Aorta (tissue), 5 donors: ENCODE measurements around the gene RALGAPA1. TPM values are rescaled to one million over a fixed set of nuclear protein-coding genes. Genes with fewer than 3 reads are reported as not detected.

Experiments used
- ATAC-seq: fragments of 200-7000 bp; cut with Tn5 transposase; one replicate; pipeline ENCODE4 v1.9.1; 2022; ENCODE audit warnings: moderate library complexity; ENCODE audit not compliant: low FRiP score
- DNase-seq, 2 donors: peaks; one replicate each; pipeline ENCODE4 v3.0.0-alpha.2; 2020
- H3K27ac ChIP-seq, 2 donors: one replicate each; pipeline ENCODE4 v1.5.1; 2013; ENCODE audit warnings: low read length in 2 of 2, mild to moderate bottlenecking in 2 of 2, moderate library complexity in 2 of 2, control low read depth in 1 of 2, inconsistent platforms in 1 of 2, low read depth in 1 of 2
- H3K27me3 ChIP-seq, 2 donors: one replicate each; pipeline ENCODE4 v1.6.1; 2013; ENCODE audit warnings: control low read depth in 1 of 2, low read length in 1 of 2, mild to moderate bottlenecking in 1 of 2, moderate library complexity in 1 of 2; ENCODE audit not compliant: insufficient read depth in 2 of 2, control insufficient read depth in 1 of 2
- H3K36me3 ChIP-seq, 2 donors: one replicate each; pipeline ENCODE4 v1.6.1; 2013; ENCODE audit warnings: control low read depth in 1 of 2, low read length in 1 of 2, mild to moderate bottlenecking in 1 of 2; ENCODE audit not compliant: insufficient read depth in 2 of 2, control insufficient read depth in 1 of 2
- H3K4me1 ChIP-seq, 2 donors: one replicate each; pipeline ENCODE4 v1.6.1; 2013; ENCODE audit warnings: low read length in 2 of 2, control low read depth in 1 of 2, mild to moderate bottlenecking in 1 of 2, moderate library complexity in 1 of 2; ENCODE audit not compliant: insufficient read depth in 2 of 2, control insufficient read depth in 1 of 2
- H3K4me3 ChIP-seq, 2 donors: one replicate each; pipeline ENCODE4 v1.5.1; 2013; ENCODE audit warnings: low read length in 2 of 2, control low read depth in 1 of 2, mild to moderate bottlenecking in 1 of 2
- H3K9me3 ChIP-seq: one replicate; pipeline ENCODE4 v1.6.1; 2013; ENCODE audit warnings: mild to moderate bottlenecking, low read length; ENCODE audit not compliant: control insufficient read depth
- WGBS, 2 donors: extraction: QIAGEN DNeasy Blood & Tissue Kit; methylation state at CpG; one replicate each; pipeline ENCODE4 v1.1.7; 2013; 5-methylcytosine and 5-hydroxymethylcytosine counted together
- intact Hi-C, 2 donors: fragments of 100-400 bp; cut with DNase I; formaldehyde crosslinking; loops; one replicate each; pipeline versions ENCODE4 v1.14.2 to v1.15.0; 2022
- polyA plus RNA-seq, 2 donors: library from polyadenylated mRNA; stranded (reverse); fragments of 200-250 nt; gene quantifications; one replicate each; pipeline ENCODE4 v1.2.3, GENCODE V29; 2013
- total RNA-seq, 2 donors: library from RNA; stranded (reverse); fragmentation: NEBNext Ultra II Directional; extraction: Animal tissue kit (Norgen Biotek cat#: 25700); gene quantifications; one replicate each; pipeline ENCODE4 v1.2.1, GENCODE V29; 2021
- donor health status: healthy with polysubstance abuse.
- donor health status: Bipolar disorder and iron deficiency.
- donor health status: DM: no; HTN: no; CAD: no.
- donor health status: DM: no; HTN: no; CAD: no.
- donor health status: DM: yes; HTN: yes; CAD: no.

The RALGAPA1 gene
- total and polyA plus RNA-seq, 4 donors: 5.1 to 91.0 (median 56.2) TPM

DNA sequence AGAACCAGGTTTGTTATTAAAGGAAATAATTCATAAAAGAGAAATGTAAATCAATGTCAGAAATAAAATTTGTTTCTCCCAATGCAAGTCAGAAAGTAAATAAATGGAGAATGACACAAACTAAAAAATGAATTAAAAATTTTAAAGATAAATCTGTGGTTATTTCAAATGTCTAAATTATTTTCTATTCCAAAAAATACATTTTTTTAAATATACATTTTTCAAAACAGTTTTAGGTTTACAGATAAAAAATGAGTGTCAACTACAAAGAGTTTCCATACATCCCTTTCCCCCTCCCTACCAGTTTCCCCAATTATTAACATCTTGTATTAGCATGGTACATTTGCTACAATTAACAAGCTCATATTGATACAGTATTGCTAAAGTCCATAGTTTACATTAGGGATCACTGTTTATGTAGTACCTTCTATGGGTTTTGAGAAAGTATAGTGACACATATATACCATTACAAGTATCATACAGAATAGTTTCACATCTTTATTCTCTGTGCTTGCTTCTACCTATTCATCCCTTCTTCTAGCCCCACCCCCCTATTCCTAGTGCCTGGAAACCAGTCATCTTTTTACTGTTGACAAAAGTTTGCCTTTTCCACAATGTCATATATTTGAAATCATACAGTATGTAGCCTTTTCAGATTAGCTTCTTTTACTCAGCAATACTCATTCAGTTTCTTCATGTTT, 104.2 kb downstream of the RALGAPA1 start:
- no peak for ATAC-seq
- DNase-seq: no peak
- Histone ChIP-seq H3K36me3 (no peaks in the 10 kb centered on the region), H3K4me1 (no peaks in the 10 kb centered on the region), H3K27me3 (no peaks in the 10 kb centered on the region), H3K4me3 (no peak overlapping the region), H3K9me3 (no peaks in the 10 kb centered on the region), H3K27ac (no peak overlapping the region)
- intact Hi-C loops: no loop called here

DNA sequence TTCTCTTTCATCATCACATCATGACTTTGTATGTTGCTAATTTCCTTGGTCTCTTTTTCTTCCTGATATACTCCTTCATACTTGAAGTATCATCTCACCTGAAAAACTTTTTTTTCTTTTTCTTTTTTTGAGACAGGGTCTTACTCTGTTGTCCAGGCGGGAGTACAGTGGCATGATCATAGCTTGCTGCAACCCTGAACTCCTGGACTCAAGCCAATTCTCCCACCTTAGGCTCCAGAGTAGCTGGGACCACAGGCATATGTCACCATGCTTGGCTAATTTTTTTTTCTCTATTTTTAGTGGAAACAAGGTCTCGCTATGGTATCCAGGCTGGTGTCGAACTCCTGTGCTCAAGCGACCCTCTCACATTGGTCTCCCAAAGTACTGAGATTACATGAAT, 107.6 kb downstream of the RALGAPA1 start:
- WGBS, 2 donors: 92 to 96% methylated on average over 4 of the region's 4 CpGs

DNA sequence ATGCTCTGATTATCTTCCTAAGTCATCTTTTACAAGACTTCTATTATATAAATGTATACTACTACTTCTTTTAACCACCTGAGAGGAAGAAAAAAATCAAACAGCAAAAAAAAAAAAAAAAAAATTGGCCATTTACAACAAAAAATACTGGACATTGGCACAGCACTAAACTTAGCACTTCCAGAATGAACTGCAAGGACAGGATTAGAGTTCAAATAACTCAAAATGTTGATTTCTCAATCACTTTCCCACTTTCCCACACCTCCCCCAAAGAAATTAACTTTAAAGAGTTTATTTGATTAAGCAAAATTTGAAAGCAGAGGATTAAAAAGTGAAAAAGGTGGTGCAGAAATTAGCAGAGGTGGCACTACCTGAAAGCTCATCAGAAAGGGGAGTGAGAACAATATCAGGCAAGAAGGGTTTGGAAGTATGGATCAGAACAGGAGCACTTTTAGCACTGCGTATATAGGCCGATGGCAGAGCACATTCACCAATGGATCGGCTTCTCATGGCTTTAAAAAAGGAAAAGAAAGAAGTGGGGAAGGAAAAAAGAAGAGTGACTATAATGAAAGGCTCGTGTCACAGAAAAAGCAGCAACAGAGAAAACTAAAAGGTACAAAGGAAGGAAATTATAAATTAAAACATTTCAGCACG, 109.2 kb downstream of the RALGAPA1 start:
- ATAC-seq: no peak
- Histone ChIP-seq H3K27ac (no peak overlapping the region), H3K27me3 (no peaks in the 10 kb centered on the region), H3K36me3 (no peaks in the 10 kb centered on the region), H3K9me3 (no peaks in the 10 kb centered on the region), H3K4me3 (no peak overlapping the region), H3K4me1 (no peaks in the 10 kb centered on the region)
- intact Hi-C loops: no loop called here
- 92 to 94% methylated on average over 5 of the region's 5 CpGs for WGBS, 2 donors
- no peak for DNase-seq

More for the DNA sequence above, 107.6 kb downstream of the RALGAPA1 start:
- Histone ChIP-seq H3K9me3 (no peaks in the 10 kb centered on the region), H3K4me3 (no peak overlapping the region), H3K27me3 (no peaks in the 10 kb centered on the region), H3K27ac (no peak overlapping the region), H3K36me3 (no peaks in the 10 kb centered on the region), H3K4me1 (no peaks in the 10 kb centered on the region)
- intact Hi-C loops: no loop called here
- DNase-seq (no peak), ATAC-seq (no peak)

DNA sequence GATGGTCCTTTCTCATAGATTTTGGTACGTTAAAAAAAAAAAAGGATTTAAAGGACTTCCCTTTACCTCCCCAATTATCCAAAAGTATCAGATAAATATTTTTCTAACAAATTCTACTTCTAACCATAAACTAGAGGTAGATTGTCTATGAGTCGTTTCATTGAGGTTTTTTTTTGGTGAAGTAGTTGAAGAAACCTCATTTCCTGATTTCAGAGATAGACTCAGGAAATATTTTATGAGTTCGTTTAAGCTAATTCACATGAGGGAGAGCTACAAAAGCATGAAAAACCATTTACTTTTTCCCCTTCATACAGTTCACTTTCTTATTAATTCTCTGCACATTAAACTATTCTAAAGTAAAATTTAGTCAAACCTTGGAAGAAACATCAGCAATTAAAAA, 112.5 kb downstream of the RALGAPA1 start:
- no peak for ATAC-seq
- DNase-seq: no peak
- Histone ChIP-seq H3K4me3 (no peak overlapping the region), H3K27me3 (no peaks in the 10 kb centered on the region), H3K36me3 (no peaks in the 10 kb centered on the region), H3K9me3 (no peaks in the 10 kb centered on the region), H3K27ac (no peak overlapping the region), H3K4me1 (no peaks in the 10 kb centered on the region)
- 76 to 77% methylated on average over 3 of the region's 3 CpGs for WGBS, 2 donors
- intact Hi-C loops: no loop called here

DNA sequence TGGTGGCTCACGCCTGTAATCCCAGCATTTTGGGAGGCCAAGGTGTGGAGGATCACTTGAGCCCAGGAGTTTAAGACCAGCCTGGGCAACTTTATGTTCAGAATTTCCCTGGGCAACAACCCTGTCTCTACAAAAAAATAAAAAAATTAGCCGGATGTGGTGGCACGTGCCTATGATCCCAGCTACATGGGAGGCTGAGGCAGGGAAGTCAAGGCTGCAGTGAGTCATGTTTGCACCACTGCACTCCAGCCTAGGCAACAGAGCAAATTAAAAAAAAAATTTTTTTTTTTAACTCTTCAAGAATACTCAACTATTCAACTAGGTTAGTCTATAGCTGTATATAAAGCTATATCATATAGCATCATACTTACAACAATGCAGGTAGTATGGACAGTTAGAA, 113.0 kb downstream of the RALGAPA1 start:
- Histone ChIP-seq H3K4me1 (no peaks in the 10 kb centered on the region), H3K9me3 (no peaks in the 10 kb centered on the region), H3K4me3 (no peak overlapping the region), H3K27me3 (no peaks in the 10 kb centered on the region), H3K27ac (no peak overlapping the region), H3K36me3 (no peaks in the 10 kb centered on the region)
- ATAC-seq (no peak), DNase-seq (no peak)
- intact Hi-C loops: no loop called here
- 96% methylated on average over 3 of the region's 3 CpGs for WGBS, 2 donors

DNA sequence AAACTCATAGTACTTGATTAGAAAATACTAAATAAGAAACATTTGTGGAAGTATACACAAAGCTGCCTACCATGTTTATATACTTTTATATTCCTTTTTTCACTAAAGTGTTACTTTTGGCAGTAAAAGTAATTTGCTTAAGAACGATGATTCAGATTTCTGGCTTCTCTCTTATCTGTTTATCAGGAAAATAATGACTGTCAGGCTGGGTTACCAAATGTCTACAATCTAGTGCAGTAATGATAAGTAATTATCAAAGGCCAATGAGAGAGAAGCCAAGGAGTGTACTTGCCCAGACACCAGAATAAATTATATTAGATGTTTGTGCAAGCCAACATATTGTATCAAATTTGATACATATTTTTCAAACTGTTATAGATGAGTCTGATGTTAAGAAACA, 113.4 kb downstream of the RALGAPA1 start:
- ATAC-seq: no peak

DNA sequence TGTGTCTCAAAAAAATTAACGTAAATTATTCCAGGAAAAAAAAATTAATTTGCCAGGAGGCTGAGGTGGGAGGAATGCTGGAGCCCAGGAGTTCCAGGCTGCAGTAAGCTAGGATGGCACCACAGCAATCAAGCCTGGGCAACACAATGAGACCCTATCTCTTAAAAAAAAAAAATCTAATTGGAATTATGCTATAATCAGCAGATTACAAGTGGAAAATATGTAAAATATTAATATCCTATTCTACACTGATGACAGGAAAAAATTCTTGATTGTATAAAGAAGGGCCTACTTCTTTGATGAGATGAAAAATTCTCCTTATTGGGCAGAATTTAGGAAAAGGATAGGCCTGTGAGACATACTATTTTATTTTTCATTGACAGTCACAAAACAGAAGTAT, 114.0 kb downstream of the RALGAPA1 start:
- Histone ChIP-seq H3K9me3 (no peaks in the 10 kb centered on the region), H3K4me1 (no peaks in the 10 kb centered on the region), H3K4me3 (no peak overlapping the region), H3K27ac (no peak overlapping the region), H3K27me3 (no peaks in the 10 kb centered on the region), H3K36me3 (no peaks in the 10 kb centered on the region)
- intact Hi-C loops: no loop called here
- ATAC-seq (no peak), DNase-seq (no peak)
- WGBS, 2 donors: 94 to 96% methylated on average over 1 of the region's 1 CpG

More for the DNA sequence above, 113.4 kb downstream of the RALGAPA1 start:
- DNase-seq: no peak
- Histone ChIP-seq H3K4me1 (no peaks in the 10 kb centered on the region), H3K27ac (no peak overlapping the region), H3K9me3 (no peaks in the 10 kb centered on the region), H3K27me3 (no peaks in the 10 kb centered on the region), H3K4me3 (no peak overlapping the region), H3K36me3 (no peaks in the 10 kb centered on the region)
- 7 to 8% methylated on average over 1 of the region's 1 CpG for WGBS, 2 donors
- intact Hi-C loops: no loop called here

DNA sequence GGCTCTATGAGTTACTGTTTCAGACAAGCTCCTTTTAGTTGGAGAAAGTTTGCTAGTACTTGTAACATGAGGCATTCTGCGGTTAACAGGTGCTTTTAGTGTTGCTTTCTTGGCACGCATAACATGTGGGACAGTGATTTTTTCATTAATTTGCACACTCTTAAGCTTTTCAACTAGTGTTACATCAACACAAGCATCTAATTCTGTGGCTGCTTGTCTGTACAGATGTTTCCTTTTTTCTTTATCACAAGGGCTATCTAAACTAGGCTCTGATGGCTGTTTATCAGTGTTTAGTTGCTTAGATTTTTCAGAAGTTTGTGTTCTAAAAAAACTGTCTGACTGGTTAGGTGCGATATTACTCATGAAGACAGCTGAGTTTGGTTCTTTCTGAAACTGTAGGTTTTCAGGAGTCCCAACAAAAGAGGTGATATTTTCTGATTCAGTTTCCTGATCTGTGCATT, 120.1 kb downstream of the RALGAPA1 start:
- no peaks in the 10 kb centered on the region for H3K4me1 ChIP-seq
- no peaks in the 10 kb centered on the region for H3K9me3 ChIP-seq
- DNase-seq: no peak
- no peak for ATAC-seq
- peaks cover 3% of the 10 kb centered on the region in 2 donors for H3K36me3 ChIP-seq
- intact Hi-C loops: no loop called here
- no peaks in the 10 kb centered on the region for H3K27me3 ChIP-seq
- H3K4me3 ChIP-seq: no peak overlapping the region
- H3K27ac ChIP-seq: no peak overlapping the region
- 87 to 95% methylated on average over 3 of the region's 3 CpGs for WGBS, 2 donors
